Neural cell (in vitro differentiated cells): Measurements from ENCODE around the gene PPP3CB. TPM values are rescaled to one million over a fixed set of nuclear protein-coding genes. Genes with fewer than 3 reads are reported as not detected.

ENCODE experiments used
- H2AFZ ChIP-seq: fragments of 200-600, 300-800 bp; sonication (generic), shearing (Covaris generic); 2 replicates; pipeline ENCODE4 v1.6.0; 2014; ENCODE audit warnings: low read depth, mild to moderate bottlenecking, antibody characterized with exemption, low read length, moderate library complexity
- H3F3A ChIP-seq: fragments of 200-600 bp; shearing (Covaris generic); 2 replicates; pipeline ENCODE4 v1.6.1; 2016; ENCODE audit warnings: mild to moderate bottlenecking, moderate library complexity, mixed read lengths, antibody characterized with exemption, low read length; ENCODE audit not compliant: insufficient read depth, poor library complexity, severe bottlenecking
- H3K27ac ChIP-seq: fragments of 200-600, 300-800 bp; sonication (generic), shearing (Covaris generic); 2 replicates; pipeline ENCODE4 v1.5.1; 2014; ENCODE audit warnings: mild to moderate bottlenecking, low read length, moderate library complexity
- H3K27me3 ChIP-seq: fragments of 300-800, 200-600 bp; sonication (generic), shearing (Covaris generic); 2 replicates; pipeline ENCODE4 v1.6.0; 2014; ENCODE audit warnings: mild to moderate bottlenecking, low read depth, low read length, moderate library complexity; ENCODE audit not compliant: insufficient read depth
- H3K36me3 ChIP-seq: fragments of 300-800, 200-600 bp; sonication (generic), shearing (Covaris generic); 2 replicates; pipeline ENCODE4 v1.5.1; 2014; ENCODE audit warnings: mild to moderate bottlenecking, antibody characterized with exemption, low read length, moderate library complexity; ENCODE audit not compliant: insufficient read depth
- H3K4me2 ChIP-seq: fragments of 300-800, 200-600 bp; sonication (generic), shearing (Covaris generic); 2 replicates; pipeline ENCODE4 v1.6.0; 2014; ENCODE audit warnings: mild to moderate bottlenecking, low read length
- H3K4me3 ChIP-seq: fragments of 300-800, 200-600 bp; sonication (generic), shearing (Covaris generic); 2 replicates; pipeline ENCODE4 v1.5.1; 2014; ENCODE audit warnings: mild to moderate bottlenecking, low read length, moderate library complexity
- H3K79me2 ChIP-seq: fragments of 200-600 bp; shearing (Covaris generic); replicated peaks from 2 replicates; pipeline ENCODE4 v1.6.0; 2014; ENCODE audit warnings: mild to moderate bottlenecking, low read length, moderate library complexity; ENCODE audit not compliant: insufficient read depth
- H3K9ac ChIP-seq: fragments of 300-800, 200-600 bp; sonication (generic), shearing (Covaris generic); 2 replicates; pipeline ENCODE4 v1.6.1; 2016; ENCODE audit warnings: mild to moderate bottlenecking, low read length, mixed read lengths
- H3K9me2 ChIP-seq: fragments of 200-600 bp; shearing (Covaris generic); 2 replicates; pipeline ENCODE4 v1.6.1; 2016; ENCODE audit warnings: mild to moderate bottlenecking, low read length, mixed read lengths; ENCODE audit not compliant: insufficient read depth
- H3K9me3 ChIP-seq: fragments of 200-600, 300-800 bp; sonication (generic), shearing (Covaris generic); 2 replicates; pipeline ENCODE4 v1.6.1; 2016; ENCODE audit warnings: mild to moderate bottlenecking, mixed run types, low read length, moderate library complexity, mixed read lengths
- H4K20me1 ChIP-seq: fragments of 200-600 bp; shearing (Covaris generic); 2 replicates; pipeline ENCODE4 v1.6.1; 2016; ENCODE audit warnings: mild to moderate bottlenecking, mixed run types; ENCODE audit not compliant: insufficient read depth
- CTCF ChIP-seq: fragments of 450-650 bp; IDR thresholded peaks from 2 replicates; pipeline ENCODE4 v1.5.1; 2014; ENCODE audit warnings: antibody characterized with exemption, mild to moderate bottlenecking, moderate library complexity; ENCODE audit not compliant: poor library complexity, severe bottlenecking
- EP300 ChIP-seq: fragments of 450-650 bp; conservative IDR thresholded peaks from 2 replicates; pipeline ENCODE4 v1.6.1; 2014; ENCODE audit warnings: antibody characterized with exemption, mild to moderate bottlenecking, moderate library complexity; ENCODE audit not compliant: poor library complexity, severe bottlenecking
- EZH2 ChIP-seq: fragments of 200-600, 300-800 bp; shearing (Covaris generic), sonication (generic); IDR thresholded peaks from 2 replicates; pipeline ENCODE4 v1.6.1; 2014; ENCODE audit warnings: antibody characterized with exemption, low read length, borderline replicate concordance, mild to moderate bottlenecking; ENCODE audit not compliant: insufficient read depth, poor library complexity, severe bottlenecking
- MXI1 ChIP-seq: fragments of 450-650 bp; conservative IDR thresholded peaks from 2 replicates; pipeline ENCODE4 v1.6.1; 2014; ENCODE audit warnings: antibody characterized with exemption, mild to moderate bottlenecking; ENCODE audit not compliant: poor library complexity, severe bottlenecking
- POLR2AphosphoS5 ChIP-seq: IDR thresholded peaks from 2 replicates; pipeline ENCODE4 v1.6.1; 2012
- RAD21 ChIP-seq: fragments of 450-650 bp; conservative IDR thresholded peaks from 2 replicates; pipeline ENCODE4 v1.6.1; 2014; ENCODE audit warnings: antibody characterized with exemption, mild to moderate bottlenecking, moderate library complexity
- REST ChIP-seq: IDR thresholded peaks from 2 replicates; pipeline ENCODE4 v1.6.1; 2012; ENCODE audit warnings: borderline replicate concordance
- SMC3 ChIP-seq: fragments of 450-650 bp; conservative IDR thresholded peaks from 2 replicates; pipeline ENCODE4 v1.6.1; 2014; ENCODE audit warnings: antibody characterized with exemption, mild to moderate bottlenecking, moderate library complexity; ENCODE audit not compliant: poor library complexity
- TAF1 ChIP-seq: IDR thresholded peaks from 2 replicates; pipeline ENCODE4 v1.6.1; 2012; ENCODE audit warnings: low read depth
- polyA plus RNA-seq: library from polyadenylated mRNA; depleted of rRNA; stranded (reverse); fragments of >200 nt; gene quantifications from 2 replicates; pipeline ENCODE4 v1.2.3, GENCODE V29; 2014

Gene PPP3CB
- polyA plus RNA-seq, 1 donor from 2014 or later = 101 TPM

- Histone ChIP-seq H3K4me2 (no peak overlapping the region), H3K9ac (no peak overlapping the region), H3K4me3 (no peak overlapping the region), H3K9me3 (no peaks in the 10 kb centered on the region), H3K27ac (no peak overlapping the region), H3K79me2 (peaks cover 24% of the 10 kb centered on the region), H3K27me3 (no peaks in the 10 kb centered on the region), H3K36me3 (no peaks in the 10 kb centered on the region), H3K9me2 (no peaks in the 10 kb centered on the region), H3F3A (no peaks in the 10 kb centered on the region), H2AFZ (no peak overlapping the region), H4K20me1 (no peaks in the 10 kb centered on the region)
- no peak for TF ChIP-seq REST
- TF ChIP-seq EP300 = no peak
Measured at GRCh38 chr10:73485320-73485719, 10.5 kb downstream of the PPP3CB start.

- H3K9me2 ChIP-seq = no peaks in the 10 kb centered on the region
- H3K4me3 ChIP-seq = no peak overlapping the region
- H3K9me3 ChIP-seq = no peaks in the 10 kb centered on the region
- no peak overlapping the region for H3K9ac ChIP-seq
- peaks cover 11% of the 10 kb centered on the region for H3K79me2 ChIP-seq
- H3K4me2 ChIP-seq = no peak overlapping the region
- H3K36me3 ChIP-seq = peaks cover 3% of the 10 kb centered on the region
- no peak overlapping the region for H3K27ac ChIP-seq
- TF ChIP-seq REST = no peak
- H2AFZ ChIP-seq = no peak overlapping the region
- H4K20me1 ChIP-seq = no peaks in the 10 kb centered on the region
- no peaks in the 10 kb centered on the region for H3F3A ChIP-seq
- no peaks in the 10 kb centered on the region for H3K27me3 ChIP-seq
Measured at GRCh38 chr10:73480158-73480557, 15.7 kb downstream of the PPP3CB start.

DNA sequence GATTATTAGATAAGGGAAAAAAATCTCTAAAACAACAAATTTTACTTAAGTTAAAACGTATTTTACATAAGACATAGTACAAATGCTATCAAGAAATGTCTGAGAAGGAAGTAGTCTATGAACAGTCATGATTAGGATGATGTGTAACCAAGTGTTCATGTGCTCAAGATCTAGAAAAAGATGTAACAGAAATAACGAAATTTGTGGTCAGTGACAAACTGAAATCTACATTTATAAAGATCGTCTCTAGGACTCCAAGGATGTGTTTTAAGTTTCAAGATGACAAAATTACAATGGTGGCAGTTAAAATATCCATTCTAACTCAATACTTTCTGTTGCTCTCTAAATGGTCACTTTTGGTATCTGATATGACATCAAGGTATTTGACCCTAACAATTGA is 17.2 kb downstream of the PPP3CB start:
- H3K27me3 ChIP-seq = no peaks in the 10 kb centered on the region
- H3K27ac ChIP-seq = no peak overlapping the region
- peaks cover 11% of the 10 kb centered on the region for H3K79me2 ChIP-seq
- H3K9me2 ChIP-seq = no peaks in the 10 kb centered on the region
- TF ChIP-seq REST (no peak), EP300 (no peak), POLR2AphosphoS5 (no peak), EZH2 (no peak), SMC3 (no peak), MXI1 (no peak), TAF1 (no peak), RAD21 (no peak), CTCF (no peak)
- no peak overlapping the region for H3K9ac ChIP-seq
- no peak overlapping the region for H3K4me3 ChIP-seq
- H4K20me1 ChIP-seq = no peaks in the 10 kb centered on the region
- H3K36me3 ChIP-seq = peaks cover 3% of the 10 kb centered on the region
- H2AFZ ChIP-seq = no peak overlapping the region
- H3K4me2 ChIP-seq = no peak overlapping the region
- no peaks in the 10 kb centered on the region for H3F3A ChIP-seq
- no peaks in the 10 kb centered on the region for H3K9me3 ChIP-seq
